Activated CD4-positive, CD25-positive, alpha-beta regulatory T cell treated with anti-CD3 and anti-CD28 coated beads, Interleukin-2, amount 50 U/mL, for 24 hours (primary cell): ENCODE measurements around the gene PLA2G4E.

Experiments used
- ATAC-seq, 2 donors: fragments of 150-1000 bp; cut with Tn5 transposase; one replicate each; pipeline ENCODE4 v1.10.0; 2021; ENCODE audit warnings: mild to moderate bottlenecking in 1 of 2, moderate library complexity in 1 of 2

The PLA2G4E gene

DNA sequence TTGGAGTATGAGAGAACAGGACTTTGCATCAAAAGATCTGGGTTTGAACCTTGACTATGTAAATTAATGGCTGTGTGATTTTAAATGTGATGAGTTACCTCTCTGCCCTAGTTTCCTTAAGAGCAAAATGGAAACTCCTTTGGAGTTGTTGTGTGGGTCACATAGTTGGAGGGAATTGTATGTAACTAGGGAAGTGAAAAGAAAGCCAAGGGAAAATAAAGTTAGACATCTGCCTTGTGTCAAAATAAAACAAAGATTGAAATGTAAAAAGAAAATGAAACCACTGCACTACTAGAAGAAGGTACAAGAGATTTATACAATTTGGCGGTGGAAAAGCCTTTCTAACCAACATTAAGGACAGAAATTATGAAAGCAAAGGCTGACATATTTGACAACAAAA, 46.8 kb downstream of the PLA2G4E start:
- ATAC-seq, result no peak

DNA sequence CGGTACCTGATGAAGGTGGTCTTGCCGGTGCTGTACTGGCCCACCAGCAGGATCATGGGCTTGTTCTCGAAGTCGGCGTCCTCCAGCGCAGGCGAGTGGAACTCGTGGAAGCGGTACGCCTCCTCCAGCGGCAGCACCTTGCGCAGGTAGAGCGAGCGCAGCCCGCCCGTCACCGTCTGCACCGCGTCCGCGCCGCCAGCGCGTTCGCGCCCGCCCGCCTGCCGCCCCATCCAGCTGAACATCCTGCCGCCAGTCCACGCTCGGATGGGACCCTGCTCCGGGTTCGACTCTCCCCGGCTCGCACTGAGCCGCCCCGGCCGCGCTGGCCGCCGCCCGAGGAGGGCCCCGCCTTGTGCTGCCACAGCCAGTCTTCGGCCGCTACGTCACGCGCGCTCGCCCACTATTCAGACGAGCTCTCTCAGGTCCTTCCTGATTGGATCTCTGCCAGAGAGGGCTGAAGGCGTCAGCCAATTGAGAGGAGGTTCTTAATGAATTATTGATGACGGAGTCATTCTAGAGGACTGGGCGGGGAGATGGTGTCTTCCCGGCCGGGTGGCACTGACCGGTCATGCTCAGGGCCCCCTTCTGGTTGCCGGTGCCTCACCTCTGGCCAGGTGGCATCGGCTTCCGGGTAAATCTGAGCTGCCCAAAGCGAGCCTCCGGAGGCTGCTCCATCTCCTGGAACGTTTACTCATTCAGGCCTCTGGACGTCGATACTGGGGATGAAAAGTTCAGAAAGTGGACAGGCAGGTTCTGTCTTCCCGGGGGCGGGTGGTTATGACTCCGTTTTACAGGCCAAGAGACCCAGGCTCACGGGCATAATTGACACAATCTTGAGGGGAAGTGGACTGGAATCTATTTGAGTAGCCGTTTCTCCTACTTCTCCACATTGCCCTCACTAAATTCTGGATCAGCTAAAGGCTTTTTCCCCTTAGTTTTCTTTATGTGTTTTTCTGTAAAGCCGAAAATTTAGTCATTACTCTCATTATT, 48.3 kb downstream of the PLA2G4E start, which contains the start of gene EHD4:
Gene EHD4 (minus strand): TSS at position 305 of the 990 bp plus-strand sequence. CDS start 63 bp downstream, at position 242.
- ATAC-seq, result peak; percentile 84 to 86

DNA sequence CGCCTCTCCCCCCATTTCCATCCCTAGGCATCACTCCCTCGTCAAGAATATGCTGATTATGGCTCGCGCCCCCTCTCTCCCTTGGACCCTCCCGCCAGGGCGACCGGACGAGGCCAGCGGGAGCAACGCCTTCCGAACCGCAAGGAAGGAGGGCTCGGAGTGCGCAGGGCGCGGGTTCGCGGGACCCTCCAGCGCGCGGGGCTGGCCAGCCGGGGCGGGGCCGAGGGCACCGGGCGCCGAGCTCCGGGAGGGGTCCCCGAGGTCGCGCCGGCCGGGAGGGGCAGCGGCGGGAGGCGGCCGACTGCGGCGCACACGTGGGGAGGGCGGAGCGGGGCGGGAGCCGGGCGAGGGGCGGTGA, 49.0 kb downstream of the PLA2G4E start:
- ATAC-seq, result peak; percentile 11 to 32

DNA sequence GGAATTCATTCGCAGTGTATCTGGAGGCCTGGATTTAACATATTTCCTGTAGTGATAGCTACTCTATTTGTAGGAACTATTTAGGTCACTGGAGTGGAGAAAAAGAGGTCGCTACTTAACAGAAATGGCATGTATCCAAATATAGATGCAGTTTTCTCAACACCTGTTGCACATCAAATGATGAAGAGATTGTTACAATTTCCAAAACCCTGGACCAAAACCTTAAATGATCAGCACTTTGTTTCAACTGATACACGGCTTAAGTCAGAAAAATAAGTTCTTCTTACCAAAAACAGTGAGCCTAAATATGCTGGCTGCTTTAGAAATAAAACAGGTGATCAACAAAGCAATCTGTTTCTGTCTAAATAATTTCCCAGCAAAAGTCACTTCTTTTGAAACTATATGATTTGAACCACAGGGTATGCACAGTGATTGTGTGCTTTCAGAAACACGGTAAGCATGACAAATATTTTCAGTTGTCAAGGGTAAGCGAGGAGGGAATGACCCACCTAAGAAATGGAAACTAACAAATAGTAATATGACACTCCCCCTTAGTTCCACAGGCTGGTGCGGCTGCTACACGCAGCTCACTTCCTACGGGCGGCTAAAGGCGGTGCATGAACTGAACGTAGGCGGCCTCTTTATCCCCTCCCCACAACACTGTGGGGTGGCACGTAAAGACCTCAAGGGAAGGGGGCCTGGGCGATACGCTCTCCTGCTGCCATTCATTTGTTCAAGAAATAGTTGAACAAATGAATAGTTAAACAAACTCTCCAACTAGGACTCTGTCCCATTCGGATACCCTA, 49.5 kb downstream of the PLA2G4E start:
- peak; percentile 76 for ATAC-seq

DNA sequence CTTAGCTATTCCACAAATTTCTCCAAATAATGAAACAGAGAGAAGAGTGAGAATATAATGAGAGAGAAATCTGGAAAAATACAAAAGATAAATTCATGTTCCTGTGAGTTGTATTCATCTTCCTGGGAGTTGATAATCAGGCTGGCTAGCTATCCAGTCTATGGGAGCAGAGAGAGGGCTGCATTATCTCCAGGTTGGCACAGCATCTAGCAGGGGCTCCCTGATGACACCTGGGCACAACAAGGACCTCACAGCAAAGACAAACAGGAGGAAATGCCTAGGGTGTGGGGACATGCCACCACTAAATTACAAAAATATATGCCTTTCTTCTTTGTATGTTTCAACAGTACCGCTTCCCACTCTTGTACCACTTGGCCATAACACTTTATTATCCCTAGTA, 50.4 kb downstream of the PLA2G4E start:
- no peak for ATAC-seq

DNA sequence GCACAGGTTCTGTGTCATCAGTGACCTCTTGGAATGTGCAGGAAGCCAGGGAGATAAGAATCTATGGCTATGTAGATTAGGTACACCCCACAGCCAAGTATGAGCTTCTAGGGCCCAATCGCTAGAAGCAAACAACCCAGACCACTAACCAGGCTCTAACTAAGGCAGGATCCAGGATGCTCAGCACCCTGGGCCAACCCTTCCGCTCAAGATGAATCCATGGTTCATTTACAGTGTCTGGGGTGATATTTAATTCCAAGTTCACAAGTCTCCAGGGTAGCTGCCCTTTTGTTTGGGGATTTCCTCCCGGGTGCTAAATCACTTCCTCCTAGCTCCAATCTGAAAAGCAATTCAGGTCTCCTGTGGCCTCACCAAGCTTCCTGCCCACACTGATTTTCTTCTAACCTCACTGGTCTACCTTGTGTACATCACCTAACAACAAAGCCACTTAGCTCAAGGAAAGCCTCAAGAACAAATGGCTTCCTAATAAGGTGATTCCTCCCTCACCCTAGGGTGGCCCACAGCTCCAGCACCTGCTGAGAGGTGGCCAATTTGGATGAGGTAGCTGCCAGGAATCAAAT, 50.9 kb downstream of the PLA2G4E start:
- no peak for ATAC-seq

DNA sequence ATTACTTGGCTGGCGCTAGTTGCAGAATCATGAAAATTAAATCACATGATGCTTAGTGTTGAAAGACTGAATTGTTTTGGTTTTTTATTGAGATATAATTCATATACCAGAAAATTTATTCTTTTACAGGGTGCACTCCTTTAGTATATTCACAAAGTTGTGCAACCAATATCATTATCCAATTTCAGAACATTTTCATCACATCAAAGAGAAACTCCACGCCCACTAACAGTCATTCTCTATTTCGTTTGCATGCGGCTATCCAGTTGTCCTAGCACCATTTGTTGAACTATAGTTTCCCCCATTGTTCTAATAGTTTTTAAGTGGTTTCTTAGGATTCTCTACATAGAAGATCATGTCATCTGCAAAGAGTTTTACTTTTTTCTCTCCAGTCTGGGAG, 52.1 kb downstream of the PLA2G4E start:
- no peak for ATAC-seq

DNA sequence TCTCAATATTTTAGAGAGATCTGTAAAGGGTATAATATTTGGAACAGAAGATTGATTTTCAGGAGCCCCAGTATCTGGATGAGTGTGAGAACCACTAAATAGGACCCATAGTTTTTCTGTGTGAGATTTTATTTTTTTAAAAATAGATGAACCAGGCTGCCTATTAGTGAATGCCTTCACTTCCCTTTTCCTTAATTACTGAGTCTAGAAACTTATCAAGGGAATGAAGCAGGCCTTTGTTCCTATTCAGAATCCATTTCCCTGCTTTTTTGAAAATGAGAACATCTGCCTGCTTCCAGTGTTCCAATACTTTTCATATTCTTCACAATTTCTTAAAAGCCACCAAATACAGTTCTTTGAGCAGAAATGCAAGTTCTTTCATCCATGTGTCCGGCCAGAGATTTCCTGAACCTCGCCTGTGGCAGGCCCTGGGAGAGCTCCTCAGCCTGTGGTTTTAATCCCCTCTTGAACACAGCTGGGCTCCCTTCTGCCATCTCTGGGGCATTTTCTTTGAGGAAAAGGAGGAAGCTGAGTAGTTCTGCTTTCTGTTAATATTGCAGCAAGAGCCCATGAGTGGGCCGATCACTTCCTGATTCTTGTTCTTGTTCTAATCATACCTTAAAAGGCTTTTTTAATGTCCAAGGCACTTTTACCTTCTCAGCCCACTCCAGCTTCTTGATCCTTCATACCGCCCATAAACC, 53.2 kb downstream of the PLA2G4E start:
- ATAC-seq, result no peak

DNA sequence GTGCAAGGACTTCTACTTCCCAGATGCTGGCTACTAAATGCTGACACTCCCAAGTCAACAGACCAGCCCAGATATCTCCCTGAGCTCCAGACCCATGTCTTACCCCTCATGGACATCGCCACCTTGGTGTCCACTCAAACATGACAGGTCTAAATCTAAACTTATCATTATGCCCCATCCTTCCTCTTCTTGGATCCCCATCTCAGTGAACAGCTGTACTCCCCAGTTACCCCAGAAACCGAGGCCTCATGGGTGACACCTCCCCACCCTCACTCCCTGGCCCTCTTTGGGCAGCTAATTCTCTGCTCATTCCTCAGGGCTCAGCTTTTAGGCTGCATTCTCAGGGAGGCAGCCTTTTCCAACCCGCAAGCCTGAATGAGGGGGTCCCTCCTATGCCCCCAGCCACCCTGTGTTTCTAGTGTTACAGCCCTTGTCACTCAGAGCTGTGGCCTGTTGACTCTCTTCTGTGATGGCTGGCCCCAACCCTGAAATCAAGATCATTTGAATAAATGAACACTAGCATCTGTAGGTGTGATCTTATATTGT, 53.8 kb downstream of the PLA2G4E start:
- ATAC-seq, result no peak

DNA sequence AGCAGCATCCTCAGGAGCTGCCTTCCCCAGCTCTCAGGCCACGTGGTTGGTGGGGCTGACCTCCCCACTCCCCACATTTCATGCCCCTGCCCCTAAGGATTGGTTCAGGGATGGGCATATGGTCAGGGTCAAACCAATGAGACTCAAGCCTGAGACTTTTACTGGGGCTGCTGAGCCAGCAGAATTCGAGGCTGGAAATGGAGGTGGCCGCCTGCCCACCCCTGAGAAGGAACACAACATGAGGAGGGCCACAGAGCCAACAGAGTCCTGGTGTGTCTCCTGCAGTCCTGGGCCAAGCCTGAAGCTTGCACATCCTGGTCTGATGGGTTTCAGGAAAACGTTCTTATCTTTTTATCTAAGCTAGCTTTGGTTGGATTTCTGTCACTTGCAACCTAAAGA, 54.4 kb downstream of the PLA2G4E start:
- ATAC-seq, result no peak

DNA sequence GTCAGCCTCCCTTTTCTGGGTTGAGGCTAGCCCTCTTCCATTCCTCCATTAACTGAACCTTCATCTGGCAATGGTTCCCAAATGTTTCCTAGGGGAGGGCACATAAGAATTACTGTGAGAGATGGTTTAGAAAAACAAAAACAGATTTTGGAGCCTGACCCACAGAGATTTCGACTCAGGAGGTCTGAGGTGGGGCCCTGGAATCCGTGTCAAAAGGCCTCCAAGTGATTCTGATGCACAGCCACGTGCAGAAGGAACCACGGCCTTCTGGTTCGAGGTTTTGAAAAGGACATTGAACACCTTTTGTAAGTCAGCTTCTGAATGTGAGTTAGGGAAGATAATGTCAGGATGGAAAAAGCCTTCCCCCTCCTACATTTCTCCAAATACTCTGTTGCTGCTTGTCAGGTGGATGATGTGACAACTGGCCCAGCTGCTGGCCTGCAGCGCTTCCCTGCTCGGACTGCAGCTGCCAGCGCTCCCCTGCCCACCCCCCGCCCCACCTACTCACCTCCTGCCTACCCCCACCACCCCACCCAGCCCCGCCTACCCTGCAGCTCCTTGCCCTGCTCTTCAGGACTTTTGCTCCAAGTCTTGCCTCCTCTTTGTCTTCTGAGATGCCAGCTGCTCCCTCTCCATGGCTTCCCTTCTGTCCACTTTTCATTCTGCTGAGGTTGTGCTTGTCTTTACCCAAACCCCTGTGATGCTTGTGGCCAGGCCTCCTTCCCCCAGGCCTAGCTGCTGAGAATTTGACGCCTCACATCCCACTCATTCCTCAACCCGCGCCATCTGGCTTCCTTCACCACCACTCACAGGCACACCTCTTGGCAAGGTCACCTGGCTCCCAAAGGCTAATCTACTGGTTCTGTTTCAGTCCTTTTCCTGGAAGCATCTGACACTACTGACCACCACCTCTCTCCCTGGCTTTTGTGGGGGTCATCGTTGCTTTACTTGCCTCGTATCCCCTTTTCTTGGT, 55.1 kb downstream of the PLA2G4E start:
- ATAC-seq, result no peak

DNA sequence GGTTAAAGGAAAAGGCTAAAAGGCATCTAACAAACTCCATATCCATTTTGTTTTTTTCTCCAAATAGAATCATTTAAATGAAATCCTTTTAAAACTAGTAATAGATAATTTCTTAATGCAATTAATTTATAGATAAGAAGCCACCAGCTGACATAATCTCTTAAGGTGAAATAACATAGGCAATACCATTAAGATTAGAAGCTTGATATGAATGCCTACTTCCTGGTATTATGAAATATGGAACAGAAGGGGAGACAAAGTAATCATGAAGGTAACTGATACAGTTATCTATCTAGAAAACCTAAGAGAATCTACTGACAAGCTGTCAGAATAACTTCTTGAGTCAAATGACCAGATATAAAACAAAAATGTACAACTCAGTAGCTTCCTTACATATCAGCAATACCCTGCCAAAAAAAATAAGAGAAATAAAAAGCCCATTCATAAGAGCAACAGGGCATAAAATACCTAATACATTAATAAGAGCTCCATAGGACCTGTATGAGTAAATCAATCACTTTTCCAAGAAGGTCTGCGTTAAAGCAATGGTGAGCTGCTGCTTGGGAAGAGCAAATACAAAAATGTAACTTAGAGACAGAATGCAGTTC, 59.1 kb downstream of the PLA2G4E start:
- ATAC-seq, result no peak

DNA sequence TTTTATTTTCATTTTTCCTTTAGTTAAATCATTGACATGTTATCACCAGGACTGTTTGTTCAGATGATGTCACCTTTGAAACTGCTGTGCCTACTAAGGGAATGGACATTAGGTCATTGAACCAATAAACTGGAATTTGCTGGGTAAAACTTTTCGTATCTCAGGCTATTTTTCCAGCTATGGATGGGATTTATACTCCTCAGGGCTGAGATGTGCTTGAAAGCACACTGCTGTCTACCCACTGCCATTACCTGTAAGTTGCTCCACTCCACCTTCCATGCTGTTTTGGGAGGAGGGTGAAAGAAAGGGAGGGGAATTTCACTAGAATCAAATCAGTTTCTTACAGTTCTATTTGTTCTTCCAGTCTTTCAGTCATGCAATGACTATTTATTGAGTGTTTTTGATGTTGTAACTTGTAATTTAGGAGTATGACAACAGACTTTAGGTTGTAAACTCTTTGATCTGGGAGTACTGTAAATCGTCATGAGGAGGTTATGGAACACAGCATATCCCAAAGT, 59.8 kb downstream of the PLA2G4E start:
- ATAC-seq, result no peak

DNA sequence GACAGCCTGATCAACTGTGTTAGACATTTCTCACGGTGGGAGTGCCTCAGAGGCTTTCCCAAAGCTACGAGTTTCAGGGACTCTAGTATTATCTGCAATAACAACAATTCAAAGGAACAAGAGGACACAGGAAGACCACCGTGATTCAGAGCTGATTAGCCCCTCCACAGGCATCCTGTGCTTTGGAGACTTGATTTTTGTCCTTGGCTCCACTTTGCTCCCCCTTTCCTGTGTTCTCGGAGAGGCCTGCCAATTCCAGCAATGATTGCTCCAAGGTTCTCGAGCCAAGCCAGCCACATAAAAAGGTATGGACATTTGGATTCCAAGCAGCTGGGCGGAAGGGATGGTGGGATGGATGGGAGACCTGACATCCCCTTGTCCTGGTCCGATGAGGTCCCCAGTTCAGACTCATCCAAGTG, 62.8 kb downstream of the PLA2G4E start:
- ATAC-seq, result no peak

DNA sequence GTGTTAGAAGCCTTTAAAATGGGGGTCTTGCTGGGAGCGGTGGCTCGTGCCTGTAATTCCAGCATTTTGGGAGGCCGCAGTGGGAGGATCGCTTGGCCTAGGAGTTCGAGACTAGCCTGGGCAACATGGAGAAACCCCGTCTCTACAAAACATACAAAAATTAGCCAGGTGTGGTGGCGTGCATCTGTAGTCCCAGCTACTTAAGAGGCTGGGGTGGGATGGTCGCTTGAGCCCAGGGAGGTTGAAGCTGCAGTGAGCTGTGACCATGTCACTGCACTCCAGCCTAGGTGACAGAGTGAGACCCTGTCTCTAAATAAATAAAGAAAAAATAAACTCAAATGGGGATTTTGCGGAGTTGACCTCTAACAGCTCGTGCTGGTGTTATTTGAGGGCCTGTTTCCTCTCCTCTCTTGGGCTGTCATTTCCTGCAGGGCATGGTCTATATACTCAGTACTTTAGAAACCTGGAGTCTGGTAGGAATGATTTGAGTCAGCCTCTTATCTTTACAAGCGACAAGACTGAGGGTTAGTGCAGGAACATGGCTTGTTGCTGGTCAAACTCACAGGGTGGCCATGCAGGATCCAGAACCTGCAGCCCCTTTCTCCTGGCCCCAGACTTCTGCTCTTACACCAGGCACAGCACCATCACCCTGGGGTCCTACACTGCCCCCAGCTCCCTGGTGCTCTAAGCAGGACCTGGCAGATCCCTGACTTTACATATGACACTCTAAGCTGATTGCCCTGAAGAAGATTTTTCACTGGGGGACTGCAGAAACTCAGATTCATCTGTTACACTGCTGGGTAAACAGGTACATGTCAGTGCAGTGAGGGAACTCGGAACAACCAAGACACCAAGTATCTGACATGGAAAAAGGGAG, 63.6 kb downstream of the PLA2G4E start:
- peak in 1 of 2 donors; percentile 69 for ATAC-seq

DNA sequence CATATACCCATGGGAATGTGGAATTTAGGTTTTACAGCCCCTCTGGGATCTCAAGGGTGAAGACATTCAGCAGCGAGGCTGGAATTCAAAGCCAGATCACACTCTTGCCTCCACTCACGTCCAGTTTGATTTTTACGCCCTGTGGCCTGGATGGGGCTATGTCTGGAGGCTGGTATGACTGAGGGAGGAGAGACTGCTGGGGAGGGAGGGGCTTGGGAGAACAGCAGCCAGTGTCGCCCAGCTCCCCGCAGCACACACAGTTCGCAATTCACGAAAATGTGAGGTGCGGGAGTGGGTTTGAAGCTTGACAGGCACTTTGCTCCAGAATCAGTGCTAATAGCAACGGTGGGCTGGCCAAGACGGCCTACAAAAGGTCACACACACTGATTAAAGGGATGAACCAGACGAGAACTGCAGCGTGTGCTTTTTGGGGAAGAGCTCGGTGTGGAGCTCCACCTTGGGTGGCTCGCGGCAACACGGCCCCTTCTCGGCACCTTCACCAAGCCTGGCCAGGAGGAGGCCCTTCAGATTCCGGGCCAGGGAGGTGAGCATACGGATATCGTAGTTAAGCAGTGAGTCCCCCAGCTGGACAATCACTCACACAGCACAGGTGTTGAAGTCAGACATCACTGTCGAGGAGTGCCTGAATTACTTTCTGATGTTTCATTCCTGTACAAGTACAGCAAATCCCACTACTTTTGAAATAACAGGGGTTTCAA, 64.9 kb downstream of the PLA2G4E start:
- ATAC-seq, result no peak

DNA sequence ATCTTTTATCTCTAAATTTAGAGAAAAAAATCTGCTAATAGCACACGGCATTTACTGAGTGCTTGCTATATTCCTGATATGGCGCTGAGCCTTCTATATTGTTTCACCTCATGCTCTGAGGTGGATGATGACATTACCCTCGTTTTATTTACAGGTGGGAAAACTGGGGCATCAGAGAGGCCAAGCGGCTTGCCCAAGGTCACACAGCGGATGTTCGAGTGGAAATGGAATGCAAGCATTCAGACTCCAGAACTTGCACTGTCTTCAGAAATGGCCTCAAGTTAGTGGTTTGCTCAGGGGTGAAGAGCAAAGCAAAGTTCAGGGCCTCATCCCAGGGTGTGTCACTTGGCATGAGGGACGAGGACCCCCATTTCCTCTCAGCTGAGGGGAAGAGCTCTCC, 65.7 kb downstream of the PLA2G4E start:
- no peak for ATAC-seq

DNA sequence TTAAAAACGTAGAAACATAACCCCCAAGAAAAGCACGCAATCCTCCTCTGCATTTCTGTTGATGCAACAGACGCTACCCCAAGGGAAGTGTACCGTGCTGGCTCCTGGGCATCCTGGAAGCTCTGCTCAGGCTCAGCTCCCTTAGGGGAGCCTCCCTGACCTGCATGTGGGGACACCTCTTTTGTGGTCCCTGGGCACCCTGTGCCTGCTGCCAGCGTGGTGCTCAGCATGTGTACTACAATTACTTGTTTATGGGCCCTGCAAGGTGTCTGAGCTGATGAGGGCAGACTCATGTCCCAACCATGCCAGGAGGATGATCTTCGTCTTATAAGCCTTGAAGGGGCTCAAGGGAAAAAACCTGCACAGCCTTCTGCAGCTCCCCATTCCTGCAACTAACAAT, 66.8 kb downstream of the PLA2G4E start:
- no peak for ATAC-seq
